Heart left ventricle (tissue), 13 donors: ENCODE measurements around the gene ENTREP1.

Experiments used
- POLR2A ChIP-seq, 2 donors: fragments of 450-650 bp; IDR thresholded peaks; one replicate each; pipeline ENCODE4 v1.6.1; 2017; ENCODE audit warnings: antibody characterized with exemption in 2 of 2, mild to moderate bottlenecking in 2 of 2, moderate library complexity in 2 of 2
- TF ChIP-seq, protein P1 (sequence below), 12 donors: fragments of 200-600 bp; sonication (generic) in 4 of 12; IDR thresholded peaks; one replicate each; pipeline versions ENCODE4 v1.5.0 to v1.8.0; 2018 to 2022; ENCODE audit warnings: antibody characterized with exemption in 12 of 12, mild to moderate bottlenecking in 5 of 12
- donor health status: ischemic (EF 13 %, LVEDD 7.1; RV severe dilation, severe dysfunction).
- donor health status: DM: no; HTN: yes; CAD: no.
- donor health status: DM: no; HTN: no; CAD: no.
- donor health status: ischemic (EF 25% LVEDD 6.9; RV normal size, moderate dysfunction).
- donor health status: ischemic (EF 25% LVEDD 5.7; RV mildly dilated, moderate dysfunction).
- donor health status: ischemic (EF 35%, LVEDD 5.7; RV mildly dilated, moderate dysfunction).
- donor health status: nonischemic (EF 11% LVEDD 7.7; RV severe dilation, severe dysfunction).
- donor health status: DM: yes; HTN: yes; CAD: no.
- donor health status: PGD.
- donor health status: ischemic (EF 29% LVEDD 5.4; RV normal size, mild dysfunction).
- donor health status: nonischemic (EF 23%, LVEDD 6.1; RV moderate dilation, normal function).

- TF ChIP-seq, protein P1, sequence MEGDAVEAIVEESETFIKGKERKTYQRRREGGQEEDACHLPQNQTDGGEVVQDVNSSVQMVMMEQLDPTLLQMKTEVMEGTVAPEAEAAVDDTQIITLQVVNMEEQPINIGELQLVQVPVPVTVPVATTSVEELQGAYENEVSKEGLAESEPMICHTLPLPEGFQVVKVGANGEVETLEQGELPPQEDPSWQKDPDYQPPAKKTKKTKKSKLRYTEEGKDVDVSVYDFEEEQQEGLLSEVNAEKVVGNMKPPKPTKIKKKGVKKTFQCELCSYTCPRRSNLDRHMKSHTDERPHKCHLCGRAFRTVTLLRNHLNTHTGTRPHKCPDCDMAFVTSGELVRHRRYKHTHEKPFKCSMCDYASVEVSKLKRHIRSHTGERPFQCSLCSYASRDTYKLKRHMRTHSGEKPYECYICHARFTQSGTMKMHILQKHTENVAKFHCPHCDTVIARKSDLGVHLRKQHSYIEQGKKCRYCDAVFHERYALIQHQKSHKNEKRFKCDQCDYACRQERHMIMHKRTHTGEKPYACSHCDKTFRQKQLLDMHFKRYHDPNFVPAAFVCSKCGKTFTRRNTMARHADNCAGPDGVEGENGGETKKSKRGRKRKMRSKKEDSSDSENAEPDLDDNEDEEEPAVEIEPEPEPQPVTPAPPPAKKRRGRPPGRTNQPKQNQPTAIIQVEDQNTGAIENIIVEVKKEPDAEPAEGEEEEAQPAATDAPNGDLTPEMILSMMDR (IDR thresholded peaks at IDR 0.05), result no peak
- TF ChIP-seq POLR2A (IDR thresholded peaks at IDR 0.05), result no peak
Observed at GRCh38 chr9:69299315-69299714, 25.7 kb upstream of the ENTREP1 start.
